Smooth muscle cell (in vitro differentiated cells): ENCODE measurements around the gene SGPP1. TPM values are rescaled to one million over a fixed set of nuclear protein-coding genes. Genes with fewer than 3 reads are reported as not detected.
"Not testable (repeated sequence)": the region's sequence is repeated elsewhere in the genome, so short reads cannot be mapped to it uniquely, and the experiment has no call there.

ENCODE experiments used
- DNase-seq: peaks from one replicate; lab custom pipeline; 2025; ENCODE audit not compliant: unreplicated experiment; lab: John Stamatoyannopoulos, UW
- H2AFZ ChIP-seq: fragments of 200-600 bp; sonication (generic); 2 replicates; pipeline ENCODE4 v1.6.0; 2016; ENCODE audit warnings: antibody characterized with exemption, low read depth, mild to moderate bottlenecking
- H3F3A ChIP-seq: fragments of 200-600 bp; sonication (generic); 2 replicates; pipeline ENCODE4 v1.6.0; 2017; ENCODE audit warnings: antibody characterized with exemption, low read depth
- H3K27ac ChIP-seq: fragments of 200-600 bp; sonication (generic); 2 replicates; pipeline ENCODE4 v1.5.1; 2016; ENCODE audit warnings: low read depth, mild to moderate bottlenecking
- H3K27me3 ChIP-seq: fragments of 200-600 bp; sonication (generic); 2 replicates; pipeline ENCODE4 v1.6.1; 2016; ENCODE audit warnings: low read depth, mild to moderate bottlenecking
- H3K36me3 ChIP-seq: fragments of 200-600 bp; sonication (generic); 2 replicates; pipeline ENCODE4 v1.5.1; 2016; ENCODE audit warnings: low read depth
- H3K4me1 ChIP-seq: fragments of 200-600 bp; sonication (generic); 2 replicates; pipeline ENCODE4 v1.5.1; 2016; ENCODE audit warnings: low read depth
- H3K4me2 ChIP-seq: fragments of 200-600 bp; sonication (generic); 2 replicates; pipeline ENCODE4 v1.6.0; 2016; ENCODE audit warnings: mild to moderate bottlenecking
- H3K4me3 ChIP-seq: fragments of 200-600 bp; sonication (generic); 2 replicates; pipeline ENCODE4 v1.5.1; 2016; ENCODE audit warnings: mild to moderate bottlenecking
- H3K79me2 ChIP-seq: fragments of 200-600 bp; sonication (generic); 2 replicates; pipeline ENCODE4 v1.6.0; 2016; ENCODE audit warnings: low read depth, mild to moderate bottlenecking
- H3K9ac ChIP-seq: fragments of 200-600 bp; sonication (generic); 2 replicates; pipeline ENCODE4 v1.6.0; 2016; ENCODE audit warnings: low read depth
- H3K9me3 ChIP-seq: fragments of 200-600 bp; sonication (generic); replicated peaks from 2 replicates; pipeline ENCODE4 v1.5.1; 2016; ENCODE audit warnings: low read depth
- H4K20me1 ChIP-seq: fragments of 200-600 bp; sonication (generic); 2 replicates; pipeline ENCODE4 v1.6.0; 2016; ENCODE audit warnings: low read depth
- WGBS: methylation state at CpG from one replicate; pipeline ENCODE4 v1.1.7; 2016; ENCODE audit warnings: low lambda C conversion rate; 5-methylcytosine and 5-hydroxymethylcytosine counted together
- polyA plus RNA-seq: library from polyadenylated mRNA; unstranded; fragments of >200 nt; fragmentation: Nextera tagmentation; extraction: Ambion mirVana; gene quantifications from 2 replicates; pipeline ENCODE4 v1.2.1, GENCODE V29; 2016
- total RNA-seq: library from RNA; depleted of rRNA; stranded (reverse); fragments of >200 nt; gene quantifications from 2 replicates; pipeline ENCODE4 v1.2.3, GENCODE V29; 2014
- TF ChIP-seq, protein P1 (sequence below): fragments of 200-600 bp; sonication (generic); IDR thresholded peaks from 2 replicates; pipeline ENCODE4 v1.5.1; 2017; ENCODE audit warnings: borderline replicate concordance, mild to moderate bottlenecking, antibody characterized with exemption; ENCODE audit not compliant: insufficient read depth, poor library complexity, severe bottlenecking

SGPP1 gene
- total and polyA plus RNA-seq, 2 experiments from 2014 or later = 16.0 to 25.8 TPM

DNA sequence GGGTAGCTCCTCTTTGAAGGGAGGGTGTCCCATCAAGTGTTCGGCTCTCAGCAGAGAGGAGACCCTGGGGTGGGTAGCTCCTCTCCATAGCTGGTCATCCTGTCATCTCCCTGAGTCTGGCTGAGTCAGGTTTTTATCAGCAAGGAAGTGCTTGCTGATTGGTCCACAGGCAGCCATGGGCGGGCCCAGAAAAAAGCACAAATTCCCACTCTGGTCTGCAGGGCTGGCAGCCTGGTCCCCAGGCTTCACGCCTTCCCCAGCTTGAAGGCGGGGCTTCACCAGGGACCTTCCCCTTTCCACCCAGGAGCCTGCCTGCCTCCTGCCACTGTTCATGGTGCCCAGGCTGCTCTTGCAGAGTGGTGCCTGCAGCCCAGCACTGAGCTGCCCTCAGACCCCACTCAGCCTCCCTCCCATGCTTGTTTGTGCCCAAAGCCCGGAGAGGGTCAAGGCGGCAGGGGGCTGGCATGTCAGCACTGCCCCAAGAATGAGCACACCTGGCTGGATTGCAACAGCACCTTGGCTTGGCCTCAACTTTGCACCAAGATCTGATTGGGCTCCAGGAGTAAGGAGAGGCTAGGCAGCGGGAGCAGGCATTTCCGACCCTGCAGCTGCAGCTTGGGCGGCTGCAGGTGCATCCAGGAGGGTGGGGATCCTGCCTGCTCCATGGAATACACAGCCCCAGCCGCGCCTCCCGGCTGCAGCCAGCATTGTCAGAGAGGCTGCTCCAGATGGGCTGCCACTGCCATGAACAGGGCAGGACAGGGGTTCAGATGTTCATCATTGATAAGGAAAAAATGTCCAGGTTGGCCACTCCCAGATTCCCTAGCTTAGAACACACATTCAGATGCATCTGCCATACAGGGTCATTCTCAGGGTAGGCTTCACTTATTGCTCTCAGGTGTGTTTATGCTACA, 64.2 kb downstream of the SGPP1 start:
- no peak overlapping the region for H2AFZ ChIP-seq

GRCh38 chr14:63662776-63663175, 65.1 kb downstream of the SGPP1 start:
- no peaks in the 10 kb centered on the region for H3K27me3 ChIP-seq
- H3K79me2 ChIP-seq = no peaks in the 10 kb centered on the region
- no peak overlapping the region for H3K27ac ChIP-seq
- no peaks in the 10 kb centered on the region for H3F3A ChIP-seq
- H4K20me1 ChIP-seq = no peaks in the 10 kb centered on the region
- WGBS = 95% methylated on average over 8 of the region's 8 CpGs
- no peaks in the 10 kb centered on the region for H3K4me1 ChIP-seq
- no peak overlapping the region for H2AFZ ChIP-seq
- TF ChIP-seq, protein P1, sequence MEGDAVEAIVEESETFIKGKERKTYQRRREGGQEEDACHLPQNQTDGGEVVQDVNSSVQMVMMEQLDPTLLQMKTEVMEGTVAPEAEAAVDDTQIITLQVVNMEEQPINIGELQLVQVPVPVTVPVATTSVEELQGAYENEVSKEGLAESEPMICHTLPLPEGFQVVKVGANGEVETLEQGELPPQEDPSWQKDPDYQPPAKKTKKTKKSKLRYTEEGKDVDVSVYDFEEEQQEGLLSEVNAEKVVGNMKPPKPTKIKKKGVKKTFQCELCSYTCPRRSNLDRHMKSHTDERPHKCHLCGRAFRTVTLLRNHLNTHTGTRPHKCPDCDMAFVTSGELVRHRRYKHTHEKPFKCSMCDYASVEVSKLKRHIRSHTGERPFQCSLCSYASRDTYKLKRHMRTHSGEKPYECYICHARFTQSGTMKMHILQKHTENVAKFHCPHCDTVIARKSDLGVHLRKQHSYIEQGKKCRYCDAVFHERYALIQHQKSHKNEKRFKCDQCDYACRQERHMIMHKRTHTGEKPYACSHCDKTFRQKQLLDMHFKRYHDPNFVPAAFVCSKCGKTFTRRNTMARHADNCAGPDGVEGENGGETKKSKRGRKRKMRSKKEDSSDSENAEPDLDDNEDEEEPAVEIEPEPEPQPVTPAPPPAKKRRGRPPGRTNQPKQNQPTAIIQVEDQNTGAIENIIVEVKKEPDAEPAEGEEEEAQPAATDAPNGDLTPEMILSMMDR = no peak
- DNase-seq = no peak
- H3K9me3 ChIP-seq = no peaks in the 10 kb centered on the region
- no peak overlapping the region for H3K9ac ChIP-seq
- no peak overlapping the region for H3K4me2 ChIP-seq
- no peak overlapping the region for H3K4me3 ChIP-seq
- no peaks in the 10 kb centered on the region for H3K36me3 ChIP-seq

More for the DNA sequence above, 64.2 kb downstream of the SGPP1 start:
- no peaks in the 10 kb centered on the region for H3F3A ChIP-seq
- H3K27me3 ChIP-seq = no peaks in the 10 kb centered on the region
- H3K4me2 ChIP-seq = no peak overlapping the region
- H3K36me3 ChIP-seq = no peaks in the 10 kb centered on the region
- no peak for DNase-seq
- TF ChIP-seq, protein P1 = no peak
- no peaks in the 10 kb centered on the region for H3K4me1 ChIP-seq
- no peak overlapping the region for H3K9ac ChIP-seq
- H3K27ac ChIP-seq = no peak overlapping the region
- H4K20me1 ChIP-seq = no peaks in the 10 kb centered on the region
- no peak overlapping the region for H3K4me3 ChIP-seq
- WGBS = 95% methylated on average over 12 of the region's 12 CpGs
- H3K79me2 ChIP-seq = no peaks in the 10 kb centered on the region
- no peaks in the 10 kb centered on the region for H3K9me3 ChIP-seq

DNA sequence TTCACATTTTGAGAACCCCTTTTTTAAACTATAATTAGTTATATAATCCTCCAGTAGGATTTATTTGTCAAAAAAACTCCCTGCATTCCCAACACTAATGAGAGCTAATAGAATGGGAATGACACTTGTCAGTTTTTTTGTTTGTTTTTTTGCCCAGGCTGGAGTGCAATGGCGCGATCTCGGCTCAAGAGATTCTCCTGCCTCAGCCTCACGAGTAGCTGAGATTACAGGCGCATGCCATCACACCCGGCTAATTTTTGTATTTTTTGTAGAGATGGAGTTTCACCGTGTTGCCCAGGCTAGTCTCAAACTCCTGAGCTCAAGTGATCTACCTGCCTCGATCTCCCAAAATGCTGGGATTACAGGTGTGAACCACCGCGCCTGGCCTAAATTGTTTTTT, 66.0 kb downstream of the SGPP1 start:
- WGBS = 97% methylated on average over 10 of the region's 10 CpGs
- not testable (repeated sequence) for H3K9me3 ChIP-seq, H3K9ac ChIP-seq, H3K4me3 ChIP-seq, H4K20me1 ChIP-seq, H2AFZ ChIP-seq, H3K4me1 ChIP-seq, H3K79me2 ChIP-seq, DNase-seq, H3K27me3 ChIP-seq, H3F3A ChIP-seq, H3K27ac ChIP-seq, H3K4me2 ChIP-seq, H3K36me3 ChIP-seq

- Histone ChIP-seq H3K9me3 (no peaks in the 10 kb centered on the region), H3K9ac (no peak overlapping the region), H4K20me1 (no peaks in the 10 kb centered on the region), H3K36me3 (no peaks in the 10 kb centered on the region), H3K4me1 (no peaks in the 10 kb centered on the region), H3F3A (peaks cover 10% of the 10 kb centered on the region), H2AFZ (no peak overlapping the region), H3K27me3 (no peaks in the 10 kb centered on the region), H3K4me2 (no peak overlapping the region), H3K79me2 (no peaks in the 10 kb centered on the region), H3K27ac (no peak overlapping the region), H3K4me3 (no peak overlapping the region)
- DNase-seq = no peak
- TF ChIP-seq, protein P1 = no peak
- WGBS = 70% methylated on average over 4 of the region's 4 CpGs
Measured at GRCh38 chr14:63659726-63660125, 68.1 kb downstream of the SGPP1 start.
